Activated gamma-delta T cell treated with anti-CD3 and anti-CD28 coated beads, Interleukin-2, amount 50 U/mL, for 16 hours (primary cell): ENCODE measurements around the gene NUAK1.
"Not testable (repeated sequence)": the region's sequence is repeated elsewhere in the genome, so short reads cannot be mapped to it uniquely, and the experiment has no call there.

ENCODE experiments used
- DNase-seq: peaks from one replicate; pipeline ENCODE4 v3.0.0-alpha.2; 2020; ENCODE audit warnings: low read depth

Gene NUAK1

DNA sequence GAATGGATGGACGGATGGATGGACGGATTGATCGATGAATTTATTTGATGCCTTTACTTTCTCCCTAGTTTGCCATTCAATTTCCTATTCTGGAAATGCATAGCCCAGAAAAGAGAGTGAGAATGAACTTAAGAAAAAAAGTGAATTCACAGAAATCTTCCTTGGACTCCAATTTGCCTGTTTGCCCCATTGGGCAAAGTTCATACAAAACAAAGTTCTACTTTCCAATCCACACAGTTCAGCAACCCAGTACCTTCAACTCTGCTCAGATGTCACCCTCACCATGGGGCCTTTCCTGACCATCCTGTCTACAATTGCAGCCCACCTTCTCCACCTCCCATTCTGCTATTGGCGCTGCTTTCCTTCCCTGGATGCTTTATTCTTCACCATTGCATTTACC is 8.2 kb upstream of the NUAK1 start:
- no peak for DNase-seq

DNA sequence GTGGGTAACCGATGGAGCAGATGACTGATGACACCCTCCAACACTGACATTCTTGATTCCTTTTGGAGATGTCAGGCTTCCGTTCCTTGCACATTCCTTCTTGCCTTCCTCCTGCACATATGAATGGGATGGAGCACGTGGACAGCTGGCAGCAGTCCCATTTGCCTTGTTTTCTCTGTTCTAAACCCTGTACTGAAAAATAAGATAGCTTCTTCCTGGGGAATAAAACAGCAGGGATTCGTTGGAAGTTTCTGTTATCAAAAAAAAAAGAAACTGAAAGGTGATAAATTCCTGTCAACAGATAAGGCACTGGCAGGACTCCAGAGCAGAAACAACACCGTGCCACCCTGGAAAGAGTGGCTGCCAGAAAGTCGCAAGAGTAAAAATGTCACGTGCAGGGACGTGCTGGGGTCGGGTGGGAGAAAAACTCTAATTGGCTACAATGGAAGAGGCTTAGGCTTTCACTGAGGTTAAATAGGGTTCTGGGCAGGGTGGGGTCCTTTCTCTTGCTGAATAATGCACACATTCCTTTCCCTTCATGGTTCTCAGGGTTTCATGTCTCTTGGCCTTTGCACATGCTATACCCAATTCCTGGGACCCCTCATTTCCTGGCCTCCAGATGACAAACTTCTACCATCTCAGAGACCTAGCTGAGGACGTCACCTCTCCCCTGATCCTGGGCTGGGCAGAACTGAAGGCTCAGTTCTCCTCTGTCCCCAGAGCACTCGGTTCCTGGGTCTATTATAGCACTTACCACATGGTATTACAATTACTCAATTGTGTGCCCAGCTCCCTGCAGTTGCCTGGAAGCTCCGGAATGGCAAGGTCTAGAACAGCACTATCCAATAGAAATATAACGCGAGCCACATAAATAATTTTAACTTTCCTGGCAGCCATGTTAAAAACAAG is 7.0 kb upstream of the NUAK1 start:
- DNase-seq: no peak

DNA sequence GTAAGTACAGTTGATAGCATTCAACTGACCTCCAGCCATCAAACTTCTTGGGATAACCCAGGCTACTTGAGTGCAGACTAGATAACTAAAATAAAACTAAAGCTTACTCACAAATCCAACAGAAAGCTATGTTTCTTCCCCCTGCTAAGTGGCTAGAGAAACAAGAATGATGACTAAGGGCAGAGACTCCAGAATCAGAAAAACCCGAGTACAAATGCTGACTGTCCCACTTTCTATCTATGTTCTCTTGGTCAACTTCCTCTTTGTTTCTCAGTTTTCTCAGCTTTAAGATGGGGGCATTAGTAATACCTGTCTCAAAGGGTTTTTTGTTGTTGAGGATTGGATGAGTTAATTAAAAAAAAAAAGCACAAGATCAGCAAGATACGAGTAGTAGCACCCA is 6.1 kb upstream of the NUAK1 start:
- DNase-seq: no peak

DNA sequence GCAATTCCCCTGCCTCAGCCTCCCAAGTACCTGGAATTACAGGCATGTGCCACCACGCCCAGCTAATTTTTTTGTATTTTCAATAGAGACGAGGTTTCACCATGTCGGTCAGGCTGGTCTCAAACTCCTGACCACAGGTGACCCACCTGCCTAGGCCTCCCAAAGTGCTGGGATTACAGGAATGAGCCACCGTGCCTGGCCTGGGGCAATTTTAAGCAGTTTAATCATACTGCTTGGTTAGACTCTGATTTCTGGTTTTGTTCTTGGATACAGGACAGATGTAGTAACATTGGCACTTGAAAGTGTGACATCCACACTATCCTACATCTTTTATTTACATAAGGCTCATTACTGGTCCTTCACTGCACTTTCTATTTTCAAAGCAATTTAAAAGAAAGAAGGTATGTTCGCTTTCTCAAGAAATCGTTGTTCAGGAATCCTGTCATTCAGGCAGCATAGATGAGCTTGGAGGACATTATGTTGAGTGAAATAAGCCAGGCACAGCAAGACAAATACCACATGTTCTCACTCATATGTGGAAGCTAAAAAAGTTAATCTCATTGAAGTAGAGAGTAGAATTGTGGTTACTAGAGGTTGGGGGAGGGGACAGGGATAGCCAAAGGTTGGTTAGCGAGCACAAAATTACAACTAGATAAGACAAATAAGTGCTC is 4.0 kb upstream of the NUAK1 start:
- no peak for DNase-seq

DNA sequence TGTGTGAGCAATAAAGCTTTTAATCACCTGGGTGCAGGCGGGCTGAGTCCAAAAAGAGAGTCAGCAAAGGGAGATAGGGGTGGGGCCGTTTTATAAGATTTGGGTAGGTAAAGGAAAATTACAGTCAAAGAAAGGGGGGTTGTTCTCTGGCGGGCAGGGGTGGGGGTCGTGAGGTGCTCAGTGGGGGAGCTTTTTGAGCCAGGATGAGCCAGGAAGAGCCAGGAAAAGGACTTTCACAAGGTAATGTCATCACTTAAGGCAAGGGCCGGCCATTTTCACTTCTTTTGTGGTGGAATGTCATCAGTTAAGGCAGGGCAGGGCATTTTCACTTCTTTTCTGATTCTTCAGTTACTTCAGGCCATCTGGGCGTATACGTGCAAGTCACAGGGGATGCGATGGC is 3.2 kb upstream of the NUAK1 start:
- not testable (repeated sequence) for DNase-seq

GRCh38 chr12:106141452-106141851 is 2.7 kb upstream of the NUAK1 start:
- DNase-seq: no peak

- DNase-seq: no peak
These were observed 2.2 kb upstream of the NUAK1 start for GRCh38 chr12:106141003-106141402.

DNA sequence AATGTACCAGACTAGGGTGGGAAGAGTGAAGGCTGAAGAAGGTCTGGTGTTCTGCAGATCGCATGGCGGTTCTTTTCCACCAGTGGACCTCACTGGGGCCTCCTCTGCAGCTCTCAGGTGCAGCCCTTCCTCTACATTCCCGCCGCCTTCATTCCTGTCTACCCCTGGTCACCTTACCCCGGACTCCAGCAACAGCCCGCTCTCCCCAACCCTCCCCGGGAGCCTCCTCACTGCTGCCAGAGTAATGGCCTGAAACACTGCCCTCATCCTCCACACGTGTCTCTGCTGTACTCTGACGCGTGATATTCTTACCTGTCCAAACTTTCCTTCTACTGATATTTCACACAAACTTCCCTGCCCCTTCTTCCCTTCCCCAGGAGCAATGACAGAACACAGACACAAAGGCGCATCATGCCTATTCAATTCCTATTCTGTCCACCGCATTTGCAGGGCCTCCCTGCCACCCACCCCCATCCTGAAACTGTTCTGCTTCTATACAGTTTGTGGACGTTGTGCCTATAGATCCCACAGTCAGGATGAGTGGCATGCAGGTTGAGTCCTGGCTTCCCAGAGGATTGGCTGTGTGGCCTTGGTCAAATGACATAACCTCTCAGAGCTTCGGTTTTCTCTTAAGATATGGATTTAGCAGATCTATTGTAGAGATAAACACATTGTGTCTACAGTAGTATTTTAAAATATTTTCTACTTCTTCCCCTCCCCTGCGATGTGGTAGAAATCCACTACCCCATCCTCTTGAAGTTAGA is 1.7 kb upstream of the NUAK1 start:
- DNase-seq: no peak

DNA sequence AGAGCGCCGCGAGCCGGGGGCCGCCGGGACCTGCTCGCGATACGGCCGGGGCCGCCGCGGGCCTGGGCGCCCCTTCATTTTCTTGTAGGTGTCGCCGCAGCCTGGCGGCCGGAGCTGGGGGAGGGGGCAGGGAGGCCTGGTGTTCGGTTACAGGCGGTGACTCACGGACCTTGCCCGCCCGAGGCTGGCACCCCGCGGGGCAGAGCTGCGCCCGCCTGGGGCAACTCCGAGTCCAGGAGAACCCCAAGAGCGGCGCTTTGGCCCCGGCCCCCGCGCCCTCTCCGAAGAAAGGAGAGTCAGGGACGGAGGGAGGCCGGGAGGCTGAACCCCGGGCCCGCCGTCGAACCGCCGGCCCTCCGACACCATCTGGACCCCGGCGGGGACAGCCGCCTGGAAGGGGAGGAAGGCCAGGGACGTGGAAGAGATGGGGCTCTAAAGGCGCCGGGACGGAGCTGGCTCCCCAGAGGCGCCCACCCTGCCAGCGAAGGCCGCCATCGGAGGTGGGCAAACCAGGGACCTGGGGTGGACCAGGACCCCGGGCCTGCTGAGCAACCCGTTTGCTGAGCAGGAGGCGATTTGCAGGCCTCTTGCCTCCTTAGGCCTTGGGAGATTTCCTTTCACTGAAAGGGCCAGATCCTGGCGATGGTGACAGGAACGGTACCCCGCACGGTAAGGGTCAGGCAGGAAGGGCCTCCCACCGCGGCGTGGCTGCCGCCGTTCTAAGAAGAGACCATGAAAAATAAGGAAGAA is 843 bp upstream of the NUAK1 start:
- DNase-seq: peak; percentile 2

DNA sequence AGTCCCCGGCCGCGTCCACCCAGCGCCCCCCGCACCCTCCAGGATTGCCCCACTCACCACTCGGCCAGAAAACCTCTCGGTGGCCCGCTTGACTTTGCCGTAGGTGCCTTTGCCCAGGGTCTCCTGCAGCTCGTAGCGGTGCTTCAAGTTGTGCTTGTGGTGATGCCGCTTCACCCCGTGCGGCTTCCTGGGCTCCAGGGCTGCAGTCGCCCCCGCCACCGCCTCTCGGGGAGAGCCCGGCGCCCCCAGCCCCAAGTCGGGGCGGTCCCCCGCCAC is 459 bp downstream of the NUAK1 start:
- no peak for DNase-seq

GRCh38 chr12:106137530-106138356 is 1.0 kb downstream of the NUAK1 start:
- DNase-seq: no peak

- DNase-seq: peak; percentile 64
These were observed 2.5 kb downstream of the NUAK1 start for GRCh38 chr12:106136263-106136662.

DNA sequence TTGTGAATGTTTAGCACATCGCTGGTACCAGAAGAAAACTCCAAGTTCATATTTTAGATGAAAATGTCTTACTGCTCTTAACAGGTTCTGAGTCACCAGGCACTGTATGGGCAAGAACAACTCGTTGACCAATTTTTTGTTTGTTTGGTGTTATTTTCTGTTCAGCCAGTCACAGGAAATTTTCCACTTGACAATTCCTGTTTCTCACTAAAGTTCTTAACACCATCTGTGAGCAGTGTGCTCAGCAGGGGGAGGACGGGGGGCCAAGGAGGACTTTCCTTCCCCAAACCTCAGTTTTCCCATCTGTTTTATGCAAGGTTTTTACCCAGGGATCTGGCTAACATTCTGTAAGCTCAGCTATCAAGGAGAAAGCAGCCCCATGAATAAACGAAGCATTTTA is 3.0 kb downstream of the NUAK1 start:
- DNase-seq: no peak

DNA sequence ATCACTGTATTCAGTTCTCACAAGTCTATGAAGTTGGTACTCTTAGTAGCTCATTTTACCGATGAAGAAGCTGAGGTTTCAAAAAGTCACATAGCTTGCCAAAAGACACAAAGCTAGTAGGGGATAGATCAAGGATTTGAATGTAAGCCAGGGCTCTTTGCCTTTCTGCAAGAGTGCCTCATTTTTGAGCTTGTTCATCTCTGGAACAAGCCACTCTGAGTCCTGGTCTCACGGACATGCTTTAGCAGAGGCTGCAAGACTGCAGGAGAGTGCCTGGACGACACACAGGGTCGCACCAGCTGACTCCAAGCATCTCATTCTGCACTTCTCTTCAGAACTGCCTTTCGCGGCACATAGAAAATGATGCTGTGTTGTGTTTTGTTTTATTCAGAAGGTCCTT is 3.7 kb downstream of the NUAK1 start:
- DNase-seq: no peak

GRCh38 chr12:106134294-106134949 is 4.3 kb downstream of the NUAK1 start:
- DNase-seq: no peak

- no peak for DNase-seq
These were observed 5.3 kb downstream of the NUAK1 start for GRCh38 chr12:106133136-106134087.

DNA sequence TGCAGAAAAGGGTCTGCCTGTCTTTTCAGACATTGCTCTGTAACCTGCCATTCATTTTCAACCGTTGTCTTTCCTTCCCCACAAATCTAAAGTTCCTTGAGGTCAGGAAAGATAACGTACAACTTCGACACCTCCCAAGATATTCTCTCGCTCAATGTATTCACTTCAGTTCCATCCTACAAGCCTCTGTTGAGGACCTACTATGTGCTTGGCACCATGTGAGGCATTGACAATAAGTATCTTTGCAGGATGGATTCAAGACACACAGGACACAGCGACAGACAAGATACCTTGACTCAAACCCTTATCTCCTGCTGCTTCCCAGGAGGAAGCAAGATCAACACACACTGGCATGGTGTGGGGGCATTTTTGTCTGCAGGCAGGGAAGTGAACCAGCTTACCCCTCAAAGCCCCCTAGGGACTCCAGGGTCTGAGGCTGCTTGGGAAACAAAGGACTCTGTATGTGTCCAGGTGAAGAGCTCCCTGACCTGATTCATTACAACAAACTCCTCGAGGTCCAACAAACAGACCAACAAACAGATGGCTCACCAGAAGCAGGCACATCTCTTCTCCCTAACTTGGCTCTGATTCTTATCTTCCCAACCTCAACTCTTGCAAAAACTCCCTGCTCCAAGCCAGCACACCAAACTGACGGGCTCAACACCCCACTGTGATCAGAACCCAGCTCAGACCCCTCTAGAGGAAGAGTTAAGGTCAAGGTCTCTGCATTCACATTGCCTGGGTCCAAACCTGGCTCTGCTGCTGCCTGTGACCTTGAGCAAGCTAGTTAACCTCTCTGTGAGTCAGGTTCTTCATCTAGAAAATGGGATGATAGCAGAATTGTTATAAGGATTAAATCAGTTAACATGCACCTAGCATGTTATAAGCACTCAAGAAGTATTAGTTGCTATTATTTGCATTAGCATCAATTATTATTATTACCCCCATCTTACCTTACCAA is 6.3 kb downstream of the NUAK1 start:
- DNase-seq: no peak

- no peak for DNase-seq
These were observed 7.1 kb downstream of the NUAK1 start for GRCh38 chr12:106131676-106132075.
